ENCODE measurements around the gene PHF23. TPM values are rescaled to one million over a fixed set of nuclear protein-coding genes. Genes with fewer than 3 reads are reported as not detected.
A peak's percentile ranks its signal among the peaks of the same experiment; 100 is the strongest.

The PHF23 gene
- total RNA-seq, 1 experiment from 2014 or later: 110 TPM

- no peak overlapping the region for H3K4ac ChIP-seq (ENCODE audit: low read depth, low read length)
- H2AFZ ChIP-seq (ENCODE audit: low read length): no peak overlapping the region
- no peak overlapping the region for H3K56ac ChIP-seq (ENCODE audit: insufficient read length, low read depth, low read length)
- H2AK5ac ChIP-seq (ENCODE audit: insufficient read length, low read length): no peak overlapping the region
- H3K4me1 ChIP-seq (ENCODE audit: insufficient read depth, low read length): no peaks in the 10 kb centered on the region; the same call in 1 of the 2 replicates
- peaks cover 10% of the 10 kb centered on the region for H3K23me2 ChIP-seq (ENCODE audit: insufficient read length, low read depth, low read length, poor library complexity, severe bottlenecking)
- H3K9me3 ChIP-seq (ENCODE audit: control insufficient read depth, low read depth, low read length): no peaks in the 10 kb centered on the region
- no peak overlapping the region for H2BK12ac ChIP-seq (ENCODE audit: insufficient read length, low read depth, low read length)
- H3K27me3 ChIP-seq (ENCODE audit: insufficient read depth, low read length): no peaks in the 10 kb centered on the region
- H4K8ac ChIP-seq (replicated peaks; ENCODE audit: insufficient read length, low read depth, low read length): no peak overlapping the region
- no peak overlapping the region for H3T11ph ChIP-seq (ENCODE audit: low read length)
- H3K9me3 Mint-ChIP-seq: no peaks in the 10 kb centered on the region
- TF ChIP-seq CTCF (conservative IDR thresholded peaks at IDR 0.05): no peak
- no peak overlapping the region for H3K27ac Mint-ChIP-seq
- H2BK120ac ChIP-seq (ENCODE audit: low read depth, low read length, poor library complexity, severe bottlenecking): no peak overlapping the region
- no peak overlapping the region for H3K18ac ChIP-seq (ENCODE audit: insufficient read length, low read depth, low read length)
- no peaks in the 10 kb centered on the region for H4K20me1 ChIP-seq (ENCODE audit: control insufficient read depth, insufficient read depth, insufficient read length)
- H3K4me3 Mint-ChIP-seq: 0 out of 5 replicates have a peak overlapping the region, but pooled peaks of 1 of the 2 experiments have one; percentile 14
- H3K14ac ChIP-seq (ENCODE audit: insufficient read depth, low read length): no peak overlapping the region
- H3K4me2 ChIP-seq (ENCODE audit: insufficient read depth, insufficient read length, low read length): no peak overlapping the region
- no peak overlapping the region for H3K9ac ChIP-seq (ENCODE audit: extremely low read depth, insufficient read length, low read length)
- no peak overlapping the region for H2BK5ac ChIP-seq (ENCODE audit: insufficient read length, low read length)
- H3K27ac ChIP-seq (ENCODE audit: insufficient read length, low read depth, low read length): no peak overlapping the region
- H3K79me1 ChIP-seq (ENCODE audit: insufficient read depth, low read depth, low read length, poor library complexity, severe bottlenecking): no peaks in the 10 kb centered on the region
- H3K79me2 ChIP-seq (ENCODE audit: insufficient read depth, low read length): no peaks in the 10 kb centered on the region
- H4K5ac ChIP-seq (ENCODE audit: insufficient read length, low read depth, low read length): no peak overlapping the region
- peaks cover 2 to 25% (median 11%) of the 10 kb centered on the region in 3 experiments; a peak in 5 of 7 replicates for H3K36me3 Mint-ChIP-seq (ENCODE audit: insufficient read depth in 1 of 3, low read depth in 3 of 3)
- H3K4me1 Mint-ChIP-seq: peaks cover 10 to 21% of the 10 kb centered on the region in 2 experiments
- DNase-seq: no peak
- no peak overlapping the region for H2BK20ac ChIP-seq (ENCODE audit: low read depth, low read length, poor library complexity, severe bottlenecking)
- no peak overlapping the region for H4K91ac ChIP-seq (ENCODE audit: insufficient read length, low read depth, low read length)
- no peak overlapping the region for H3K23ac ChIP-seq (ENCODE audit: insufficient read length, low read depth, low read length)
- peaks cover 17% of the 10 kb centered on the region for H3K27me3 Mint-ChIP-seq (ENCODE audit: low read depth)
- no CpG with 5 or more reads among the region's 12 CpGs for WGBS (ENCODE audit: extremely low coverage, insufficient read length, low lambda C conversion rate)
- no peak overlapping the region for H2BK15ac ChIP-seq (ENCODE audit: low read depth, low read length)
Measured at GRCh38 chr17:7285679-7286078, 46.4 kb upstream of the PHF23 start.
